ENCODE data around the gene TSC2.
"Not testable (repeated sequence)": the region's sequence is repeated elsewhere in the genome, so short reads cannot be mapped to it uniquely, and the experiment has no call there.

Gene TSC2

GRCh38 chr16:2089706-2090480 lies 42.1 kb downstream of the TSC2 start:
- DNase-seq = peak in 9 of 42 donors; percentile 10 to 50 (median 38)
- intact Hi-C loops (cut with DNase I) = no loop called here

GRCh38 chr16:2090481-2090776 lies 42.6 kb downstream of the TSC2 start:
- DNase-seq = peak in 15 of 42 donors; percentile 11 to 56 (median 38)
- intact Hi-C loops (cut with DNase I) = no loop called here

GRCh38 chr16:2090777-2091546 lies 43.2 kb downstream of the TSC2 start:
- peak in 10 of 42 donors; percentile 14 to 55 (median 42) for DNase-seq
- intact Hi-C loops (cut with DNase I) = no loop called here

- intact Hi-C loops (cut with DNase I) = no loop called here
- no peak for DNase-seq
Observed at GRCh38 chr16:2091547-2092255, 43.9 kb downstream of the TSC2 start.

- DNase-seq = no peak
- intact Hi-C loops (cut with DNase I) = no loop called here
Observed at GRCh38 chr16:2092256-2092620, 44.5 kb downstream of the TSC2 start.

GRCh38 chr16:2092866-2093265 lies 45.1 kb downstream of the TSC2 start:
- no peak for DNase-seq
- intact Hi-C loops (cut with DNase I) = no loop called here

- DNase-seq = no peak
- intact Hi-C loops (cut with DNase I) = no loop called here
Observed at GRCh38 chr16:2093793-2094192, 46.0 kb downstream of the TSC2 start.

GRCh38 chr16:2095315-2095853 lies 47.6 kb downstream of the TSC2 start:
- DNase-seq = no peak
- intact Hi-C loops (cut with DNase I) = no loop called here

GRCh38 chr16:2095918-2096582 lies 48.3 kb downstream of the TSC2 start:
- intact Hi-C loops (cut with DNase I) = no loop called here
- DNase-seq = peak in 1 of 42 donors; percentile 30

- intact Hi-C loops (cut with DNase I) = no loop called here
- DNase-seq = peak in 3 of 42 donors; percentile 16 to 32 (median 32)
Observed at GRCh38 chr16:2096853-2097595, 49.2 kb downstream of the TSC2 start.

GRCh38 chr16:2097689-2098088 lies 49.9 kb downstream of the TSC2 start:
- intact Hi-C loops (cut with DNase I); DNase-seq: not testable (repeated sequence)

- intact Hi-C loops (cut with DNase I) = not testable (repeated sequence)
- DNase-seq = peak in 34 of 42 donors; percentile 24 to 86 (median 59)
Observed at GRCh38 chr16:2101581-2101980, 53.8 kb downstream of the TSC2 start.

GRCh38 chr16:2102471-2102870 lies 54.7 kb downstream of the TSC2 start:
- intact Hi-C loops (cut with DNase I) = no loop called here
- no peak for DNase-seq

- DNase-seq; intact Hi-C loops (cut with DNase I): not testable (repeated sequence)
Observed at GRCh38 chr16:2104464-2104863, 56.7 kb downstream of the TSC2 start.

GRCh38 chr16:2105291-2105690 lies 57.5 kb downstream of the TSC2 start:
- intact Hi-C loops (cut with DNase I); DNase-seq: not testable (repeated sequence)

- intact Hi-C loops (cut with DNase I) = not testable (repeated sequence)
Observed at GRCh38 chr16:2105769-2106168, 58.0 kb downstream of the TSC2 start.

GRCh38 chr16:2106211-2106610 lies 58.4 kb downstream of the TSC2 start:
- intact Hi-C loops (cut with DNase I); DNase-seq: not testable (repeated sequence)

More at GRCh38 chr16:2105769-2106168, 58.0 kb downstream of the TSC2 start:
- DNase-seq = not testable (repeated sequence)

- DNase-seq; intact Hi-C loops (cut with DNase I): not testable (repeated sequence)
Observed at GRCh38 chr16:2107121-2107790, 59.5 kb downstream of the TSC2 start.
